SKM-1 (cell line): ENCODE results near the gene ELP5.

Experiments
- DNase-seq: peaks from one replicate; lab custom pipeline; 2025; ENCODE audit not compliant: unreplicated experiment; lab: John Stamatoyannopoulos, UW

ELP5 gene

DNA sequence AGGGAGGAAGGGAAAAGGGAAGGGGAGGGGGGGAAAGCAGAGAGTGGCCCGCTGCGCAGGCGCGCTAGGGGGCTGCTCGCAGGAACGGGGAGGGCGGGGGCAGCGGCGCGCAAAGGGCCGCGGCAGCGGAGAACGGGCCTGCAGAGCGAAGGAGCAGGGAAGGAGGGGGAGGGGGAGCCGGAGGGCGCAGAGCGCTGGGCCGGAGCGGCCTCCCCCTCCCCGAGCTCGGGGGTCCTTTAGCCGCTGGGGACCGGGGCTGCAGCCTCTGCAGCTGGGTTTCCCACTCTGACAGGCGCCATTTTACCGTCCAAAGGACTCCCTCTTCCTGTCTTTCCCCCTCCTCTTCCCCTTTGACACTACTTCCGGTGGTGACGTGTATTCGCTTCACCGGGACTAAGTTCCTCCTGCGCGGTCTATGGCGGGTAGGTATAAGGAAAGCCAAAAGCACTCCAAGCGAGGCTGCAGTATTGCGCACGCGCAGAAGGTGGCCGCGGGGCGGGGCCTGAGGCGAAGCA lies 297 bp upstream of the ELP5 start, which contains the start of gene CTDNEP1:
Gene CTDNEP1 (minus strand): TSS at position 74 of the 515 bp plus-strand sequence. CDS start 438 bp downstream, outside the sequence.
- peak; percentile 79 for DNase-seq

DNA sequence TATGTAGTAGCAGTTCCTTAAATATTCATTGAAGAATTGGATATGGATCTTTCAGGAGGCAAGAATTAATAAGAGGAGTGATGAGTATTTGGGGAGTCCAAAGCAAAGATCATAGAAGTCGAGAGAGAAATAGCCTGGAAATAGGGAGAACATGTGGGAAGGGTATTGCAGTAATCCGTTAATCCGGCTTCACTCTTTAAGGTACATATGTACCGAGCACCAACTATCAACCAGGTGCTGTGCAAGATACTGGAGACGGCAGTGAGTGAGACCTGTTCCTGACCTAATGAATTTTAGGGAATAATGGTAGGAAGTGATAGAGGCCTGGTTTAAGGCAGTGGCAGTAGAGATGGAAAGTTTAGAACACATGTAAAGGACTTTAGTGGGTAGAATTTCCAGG lies 1.1 kb downstream of the ELP5 start:
- no peak for DNase-seq

DNA sequence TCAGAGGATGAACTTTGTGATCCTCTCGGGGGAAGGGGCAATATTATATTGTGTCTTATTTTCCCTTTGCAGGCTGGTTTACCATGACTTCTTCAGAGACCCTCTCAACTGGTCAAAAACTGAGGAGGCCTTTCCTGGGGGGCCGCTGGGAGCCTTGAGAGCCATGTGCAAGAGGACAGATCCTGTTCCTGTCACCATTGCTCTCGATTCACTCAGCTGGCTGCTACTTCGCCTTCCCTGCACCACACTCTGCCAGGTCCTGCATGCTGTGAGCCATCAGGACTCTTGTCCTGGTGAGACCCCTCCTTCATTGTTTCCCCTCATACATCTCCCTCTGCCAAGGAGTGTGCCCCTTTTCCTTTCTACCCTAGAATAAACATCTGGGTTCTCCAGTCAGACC lies 2.5 kb downstream of the ELP5 start:
- DNase-seq = no peak

DNA sequence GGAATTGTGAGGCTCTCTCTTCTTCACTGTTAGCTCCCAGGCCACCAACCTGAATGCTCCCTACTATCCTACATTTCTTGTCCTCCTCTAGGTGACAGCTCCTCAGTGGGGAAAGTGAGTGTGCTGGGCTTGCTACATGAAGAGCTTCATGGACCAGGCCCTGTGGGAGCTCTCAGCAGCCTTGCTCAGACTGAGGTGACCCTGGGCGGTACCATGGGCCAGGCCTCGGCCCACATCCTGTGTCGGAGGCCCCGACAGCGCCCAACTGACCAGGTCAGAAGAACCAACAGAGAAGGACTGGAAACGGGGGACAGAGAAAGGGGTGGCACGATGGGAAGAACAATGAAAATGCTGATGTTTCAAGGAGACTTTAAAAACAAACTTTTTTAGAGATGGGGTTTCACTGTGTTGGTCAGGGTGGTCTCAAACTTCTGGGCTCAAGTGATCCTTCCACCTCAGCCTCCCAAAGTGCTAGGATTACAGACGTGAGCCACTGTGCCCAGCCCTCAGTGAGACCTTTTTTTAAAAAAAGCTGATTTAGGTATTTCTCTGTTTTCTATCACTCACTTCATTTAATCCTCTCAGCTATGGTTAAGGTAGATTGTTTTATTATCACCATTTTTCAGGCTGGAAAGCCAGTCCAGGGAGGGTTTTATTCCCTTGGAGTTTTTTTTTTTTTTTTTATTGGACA lies 4.9 kb downstream of the ELP5 start:
- DNase-seq = no peak

DNA sequence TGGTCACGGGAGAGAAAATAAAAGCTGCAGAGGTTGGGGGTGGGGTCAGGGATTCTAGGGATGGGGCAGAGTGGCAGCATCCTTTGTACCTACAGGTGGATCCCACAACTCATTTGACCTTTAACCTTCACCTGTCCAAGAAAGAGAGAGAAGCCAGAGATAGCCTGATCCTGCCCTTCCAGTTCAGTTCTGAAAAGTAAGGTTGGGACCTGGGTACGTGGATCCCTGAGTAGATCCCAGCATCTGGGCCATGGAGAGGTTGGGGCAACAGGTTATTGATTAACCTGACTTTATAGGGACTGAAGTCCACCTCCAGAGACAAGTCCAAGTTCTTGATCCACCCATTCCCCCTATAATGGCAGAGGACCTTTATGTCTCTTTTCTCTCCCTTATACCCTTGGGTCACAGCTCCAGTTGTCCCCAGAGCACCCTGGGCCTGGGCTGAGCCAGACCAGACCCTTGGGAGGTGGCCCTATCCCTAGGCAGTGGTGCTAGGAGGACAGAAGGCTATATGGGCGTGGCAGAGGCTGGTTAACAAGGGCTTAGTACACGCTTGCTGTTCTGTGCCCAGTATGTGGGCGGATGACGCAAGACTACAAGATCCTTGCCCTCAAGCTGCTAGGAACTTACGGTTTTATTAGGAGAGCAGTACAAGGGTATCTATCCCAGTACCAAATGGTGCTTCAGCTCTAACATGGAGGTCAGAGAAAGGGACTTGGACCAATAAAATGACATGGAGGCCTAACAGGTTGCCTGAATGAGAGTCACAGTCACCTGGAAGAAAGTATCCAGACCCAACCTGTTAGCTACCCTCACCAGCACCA lies 6.9 kb downstream of the ELP5 start:
- DNase-seq = no peak

DNA sequence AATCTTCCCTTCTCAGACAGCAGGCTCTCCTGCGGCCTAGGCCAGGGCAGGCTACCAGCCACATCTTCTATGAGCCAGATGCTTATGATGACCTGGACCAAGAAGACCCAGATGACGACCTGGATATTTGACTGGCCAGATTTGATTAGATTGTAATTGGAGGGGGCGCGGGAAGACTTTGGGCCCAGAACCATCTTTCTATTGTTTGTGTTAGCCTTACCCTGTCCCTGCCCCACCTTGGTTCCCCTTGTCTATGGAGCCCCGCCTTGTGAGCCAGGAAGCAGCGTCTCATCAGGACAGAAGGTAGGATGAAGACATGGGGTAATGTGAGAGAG lies 7.5 kb downstream of the ELP5 start:
- DNase-seq = no peak

DNA sequence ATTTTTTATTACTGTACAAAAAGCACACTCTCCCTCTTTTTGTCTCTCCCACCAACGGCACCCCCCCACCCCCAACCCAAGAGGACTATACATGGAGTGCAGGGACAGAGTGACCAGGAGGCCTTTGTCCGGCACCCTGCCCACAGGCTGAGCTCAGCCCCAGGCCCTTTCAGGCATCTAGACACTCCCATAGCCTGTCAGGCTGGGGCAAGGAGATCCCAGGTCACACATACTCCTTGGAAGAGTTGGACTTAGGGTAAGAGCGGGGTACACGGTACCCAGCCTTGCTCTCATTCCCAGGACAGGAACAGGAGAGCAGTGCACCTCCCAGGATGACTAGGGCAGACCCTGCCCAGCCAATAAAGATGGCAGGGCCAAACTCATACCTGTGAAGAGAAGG lies 8.1 kb downstream of the ELP5 start:
- DNase-seq = no peak

DNA sequence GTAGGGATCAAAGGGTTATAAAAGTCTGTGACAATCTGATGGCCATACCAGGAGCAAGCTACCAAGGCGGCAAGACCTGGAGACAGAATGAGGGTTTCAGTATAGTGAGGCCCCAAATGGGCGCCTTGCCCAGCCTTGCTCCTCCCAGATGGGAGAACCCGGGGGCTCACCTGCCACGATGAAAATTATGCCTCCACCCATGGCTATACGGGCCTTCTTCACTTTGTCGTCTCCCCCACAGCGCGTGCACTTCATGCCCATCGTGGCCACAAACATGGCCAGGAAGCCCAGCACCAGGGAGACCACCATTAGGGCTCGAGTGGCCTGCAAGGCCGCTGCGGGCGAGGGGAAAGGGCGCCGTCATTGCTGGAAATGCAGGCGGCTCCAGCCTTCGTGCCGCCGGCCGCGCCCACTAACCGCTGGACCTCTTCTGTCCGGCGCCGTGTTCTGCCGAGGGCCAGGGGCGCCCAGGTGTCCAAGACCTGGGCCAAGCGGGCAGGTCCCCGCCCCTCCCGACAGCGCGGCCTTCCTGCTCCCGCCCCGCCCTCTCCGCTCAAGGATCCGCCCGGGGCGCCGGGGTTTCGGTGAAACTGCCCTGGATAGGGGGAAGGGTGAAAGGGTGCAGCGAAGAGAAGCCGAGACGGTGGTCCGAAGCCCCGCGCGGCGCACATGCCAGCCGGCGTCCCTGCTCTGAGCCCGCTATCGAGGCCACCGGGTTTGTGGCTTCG lies 8.8 kb downstream of the ELP5 start:
- no peak for DNase-seq

DNA sequence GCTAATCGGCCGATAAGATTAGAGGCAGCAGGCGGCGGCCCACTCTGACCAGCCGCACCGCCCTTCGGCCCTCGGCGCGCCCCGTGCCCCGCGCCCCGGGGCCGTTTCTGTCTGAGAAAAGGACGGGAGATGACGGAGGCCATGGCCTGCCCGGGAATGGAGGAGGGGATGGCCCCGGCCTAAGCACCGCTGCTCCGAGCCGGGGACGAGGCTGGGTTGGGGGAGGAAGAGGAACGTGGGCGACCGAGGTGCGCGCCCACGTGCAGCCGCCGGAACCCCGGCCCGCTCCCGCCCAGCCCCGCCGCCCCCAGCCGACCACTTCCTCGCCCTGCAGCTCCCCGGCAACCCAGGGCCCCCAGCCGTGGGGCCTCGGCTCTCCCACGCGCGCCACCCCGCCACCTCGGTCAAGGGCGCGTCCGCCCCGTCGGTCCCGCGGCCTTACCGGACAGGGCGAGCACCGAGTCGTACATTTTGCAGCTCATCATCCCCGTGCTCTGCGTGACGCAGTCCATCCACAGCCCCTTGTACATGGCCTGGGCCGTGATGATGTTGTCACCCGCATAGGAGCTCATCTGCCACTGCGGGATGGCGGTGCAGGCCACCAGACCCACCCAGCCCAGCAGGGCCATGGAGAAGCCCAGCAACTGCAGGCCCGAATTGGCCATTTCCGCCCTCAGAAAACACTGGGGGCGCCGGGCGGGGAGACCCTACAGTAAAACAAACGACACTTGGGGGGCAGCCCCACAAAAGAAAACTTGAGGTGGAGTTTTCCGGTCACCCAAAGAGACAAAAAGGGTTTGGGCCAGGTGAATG lies 9.6 kb downstream of the ELP5 start:
- DNase-seq = no peak

DNA sequence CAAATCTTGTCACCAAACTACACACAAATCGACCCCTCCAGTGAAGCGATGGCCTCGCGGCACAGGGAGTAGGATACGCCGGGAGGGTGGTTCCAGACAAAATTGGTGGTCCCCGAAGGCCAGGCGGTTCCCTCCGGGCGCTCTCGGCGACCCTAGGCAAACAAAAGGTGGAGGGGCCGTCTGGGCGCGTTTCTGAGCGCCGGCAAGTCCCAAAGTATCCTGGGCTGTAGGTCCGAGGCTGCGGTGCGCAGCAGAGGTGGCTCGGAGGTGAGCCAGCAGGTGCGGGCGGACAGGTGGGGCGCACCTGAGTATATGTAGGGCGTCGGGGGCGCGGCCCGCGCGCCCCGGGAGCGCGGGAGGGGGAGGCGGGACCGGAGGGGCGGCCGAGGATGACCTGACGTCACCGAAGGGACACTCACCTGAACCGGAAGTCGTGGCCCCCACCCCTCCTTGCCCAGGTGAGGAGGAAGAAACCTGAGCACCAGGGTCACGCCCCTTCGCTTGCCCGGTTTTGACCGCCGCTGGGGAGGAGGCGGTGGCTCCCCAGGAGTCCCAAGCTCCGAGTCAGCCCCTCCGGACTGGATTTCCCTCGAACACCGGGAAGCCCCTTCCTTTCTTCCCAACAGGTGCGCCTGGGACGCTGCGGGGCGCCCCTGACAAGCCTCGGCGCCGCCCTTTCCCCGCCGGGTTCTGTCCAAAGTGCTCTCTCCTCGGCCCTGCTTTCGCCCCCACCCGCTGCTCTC lies 10.3 kb downstream of the ELP5 start, which contains the start of gene CLDN7:
Gene CLDN7 (minus strand): TSS at position 287 of the 743 bp plus-strand sequence. CDS start 435 bp downstream, outside the sequence.
- DNase-seq = no peak

DNA sequence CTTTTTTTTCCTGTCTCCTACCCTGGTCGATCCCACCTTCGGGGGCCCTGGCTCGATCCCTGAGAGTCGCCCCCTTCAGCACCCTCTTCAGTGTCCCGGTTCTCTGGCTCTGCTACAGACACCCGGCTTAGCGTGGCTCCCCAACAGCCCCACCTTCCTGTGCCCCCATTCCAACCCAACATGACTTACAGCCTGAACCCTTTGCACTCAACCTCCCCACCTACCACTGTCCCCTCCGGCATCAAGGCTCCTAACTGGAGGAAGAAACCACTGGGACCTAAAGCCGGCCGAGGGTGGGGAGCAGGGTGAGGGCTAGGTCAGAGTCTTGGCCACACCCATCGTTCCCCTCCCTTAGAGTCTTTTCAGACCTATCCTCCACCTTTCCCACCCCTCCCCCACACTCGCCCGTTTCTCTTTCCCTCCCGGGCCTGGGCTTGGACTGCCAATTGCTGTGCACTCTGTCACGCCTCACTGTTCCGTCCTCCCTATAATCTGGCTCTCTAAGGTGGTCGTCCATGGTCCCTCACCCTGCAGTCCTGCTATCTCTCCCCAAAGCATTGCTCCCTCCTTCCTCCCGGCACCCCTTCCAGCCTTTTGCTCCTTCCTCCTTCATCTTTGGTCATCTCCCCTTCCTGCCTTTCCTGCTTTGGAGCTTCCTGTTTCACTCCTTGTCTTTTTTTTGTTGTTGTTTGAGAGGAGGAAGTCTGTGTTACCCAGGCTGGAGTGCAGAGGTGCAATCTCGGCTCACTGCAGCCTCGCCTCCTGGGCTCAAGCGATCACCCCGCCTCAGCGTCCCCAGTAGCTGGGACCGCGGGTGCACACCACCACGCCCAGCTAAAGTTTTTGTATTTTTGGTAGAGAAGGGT lies 11.2 kb downstream of the ELP5 start:
- no peak for DNase-seq

DNA sequence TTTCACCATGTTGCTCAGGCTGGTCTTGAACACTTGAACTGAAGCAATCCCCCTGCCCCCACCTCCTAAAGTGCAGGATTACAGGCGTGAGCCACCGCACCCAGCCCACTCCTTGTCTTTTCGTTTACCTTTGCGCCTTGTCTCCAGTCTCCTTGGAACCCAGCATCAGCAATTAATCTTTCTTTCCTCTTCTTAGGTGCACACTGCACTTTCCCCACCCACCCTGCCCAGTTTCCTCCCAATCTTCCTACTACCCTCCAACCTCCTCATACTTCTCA lies 11.7 kb downstream of the ELP5 start:
- DNase-seq = no peak

DNA sequence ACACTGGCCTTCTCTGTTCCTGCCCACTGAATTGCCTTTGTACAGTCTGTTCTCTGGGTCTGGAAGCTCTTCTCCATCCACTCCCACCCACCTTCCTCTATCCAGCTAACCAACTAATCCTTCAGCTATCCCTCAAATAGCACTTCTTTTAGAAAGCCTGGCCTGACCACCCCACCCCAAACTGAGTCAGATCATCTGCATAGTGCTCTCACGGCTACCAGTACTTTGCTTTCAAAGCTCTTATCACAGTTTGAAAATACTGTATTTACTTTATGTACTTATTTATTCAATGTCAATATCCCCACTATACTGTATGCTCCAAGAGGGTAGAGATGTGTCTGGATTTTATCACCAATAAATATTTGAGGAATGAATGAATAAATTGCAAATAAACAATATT lies 14.8 kb downstream of the ELP5 start:
- DNase-seq = no peak

DNA sequence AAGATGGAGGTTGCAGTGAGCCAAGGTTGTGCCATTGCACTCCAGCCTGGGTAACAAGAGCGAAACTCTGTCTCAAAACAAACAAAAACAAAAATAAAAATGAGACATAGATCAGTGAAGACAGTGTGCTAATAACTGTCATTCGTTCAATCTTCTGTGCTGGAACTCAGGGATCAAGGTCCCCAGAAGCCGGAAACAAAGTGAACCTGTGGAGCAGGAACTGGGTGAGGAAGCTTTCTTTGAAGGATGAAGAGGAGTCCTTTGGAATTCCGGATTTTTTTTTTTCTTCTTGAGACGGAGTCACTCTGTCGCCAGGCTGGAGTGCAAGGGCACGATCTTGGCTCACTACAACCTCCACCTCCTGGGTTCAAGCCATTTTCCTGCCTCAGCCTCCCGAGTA lies 27.4 kb downstream of the ELP5 start:
- DNase-seq = no peak

DNA sequence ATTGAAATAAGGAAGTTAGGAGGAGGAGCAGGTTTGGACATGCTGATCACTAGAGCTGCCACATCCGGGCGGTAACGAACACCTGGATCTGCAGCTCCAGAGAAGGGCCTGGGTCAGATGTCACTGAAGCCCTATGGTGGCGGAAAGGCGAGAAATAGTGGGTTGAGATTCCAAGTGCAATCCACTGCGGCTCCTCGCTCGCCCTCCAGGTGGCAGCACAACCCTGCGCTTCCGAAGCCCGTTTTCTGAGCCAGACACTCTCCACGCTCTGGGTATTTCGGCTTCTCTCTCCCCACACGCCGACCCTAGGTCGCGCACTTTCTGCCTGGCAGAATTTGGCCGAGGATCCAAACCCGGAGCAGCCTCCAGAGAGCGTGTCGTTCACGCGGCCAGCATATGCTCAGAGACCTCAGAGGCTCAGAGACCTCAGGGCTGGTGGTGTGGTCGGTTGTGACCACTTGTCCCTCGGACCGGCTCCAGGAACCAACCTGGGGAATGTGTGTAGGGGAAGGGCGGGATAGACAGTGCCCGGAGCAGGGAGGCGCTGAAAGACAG lies 28.6 kb downstream of the ELP5 start:
- DNase-seq = peak; percentile 54

DNA sequence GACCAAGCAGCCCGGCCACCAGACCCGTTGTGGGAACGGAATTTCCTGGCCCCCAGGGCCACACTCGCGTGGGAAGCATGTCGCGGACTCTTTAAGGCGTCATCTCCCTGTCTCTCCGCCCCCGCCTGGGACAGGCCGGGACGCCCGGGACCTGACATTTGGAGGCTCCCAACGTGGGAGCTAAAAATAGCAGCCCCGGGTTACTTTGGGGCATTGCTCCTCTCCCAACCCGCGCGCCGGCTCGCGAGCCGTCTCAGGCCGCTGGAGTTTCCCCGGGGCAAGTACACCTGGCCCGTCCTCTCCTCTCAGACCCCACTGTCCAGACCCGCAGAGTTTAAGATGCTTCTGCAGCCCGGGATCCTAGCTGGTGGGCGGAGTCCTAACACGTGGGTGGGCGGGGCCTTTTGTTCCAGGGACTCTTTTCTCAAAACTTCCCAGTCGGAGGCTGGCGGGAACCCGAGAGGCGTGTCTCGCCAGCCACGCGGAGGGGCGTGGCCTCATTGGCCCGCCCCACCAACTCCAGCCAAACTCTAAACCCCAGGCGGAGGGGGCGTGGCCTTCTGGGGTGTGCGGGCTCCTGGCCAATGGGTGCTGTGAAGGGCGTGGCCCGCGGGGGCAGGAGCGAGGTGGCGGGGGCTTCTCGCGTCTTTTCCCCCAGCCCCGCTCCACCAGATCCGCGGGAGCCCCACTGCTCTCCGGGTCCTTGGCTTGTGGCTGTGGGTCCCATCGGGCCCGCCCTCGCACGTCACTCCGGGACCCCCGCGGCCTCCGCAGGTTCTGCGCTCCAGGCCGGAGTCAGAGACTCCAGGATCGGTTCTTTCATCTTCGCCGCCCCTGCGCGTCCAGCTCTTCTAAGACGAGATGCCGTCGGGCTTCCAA lies 29.3 kb downstream of the ELP5 start, which contains the start of gene SLC2A4:
Gene SLC2A4 (plus strand): TSS at position 645 of the 879 bp plus-strand sequence. CDS start 217 bp downstream, at position 862.
- DNase-seq = no peak

DNA sequence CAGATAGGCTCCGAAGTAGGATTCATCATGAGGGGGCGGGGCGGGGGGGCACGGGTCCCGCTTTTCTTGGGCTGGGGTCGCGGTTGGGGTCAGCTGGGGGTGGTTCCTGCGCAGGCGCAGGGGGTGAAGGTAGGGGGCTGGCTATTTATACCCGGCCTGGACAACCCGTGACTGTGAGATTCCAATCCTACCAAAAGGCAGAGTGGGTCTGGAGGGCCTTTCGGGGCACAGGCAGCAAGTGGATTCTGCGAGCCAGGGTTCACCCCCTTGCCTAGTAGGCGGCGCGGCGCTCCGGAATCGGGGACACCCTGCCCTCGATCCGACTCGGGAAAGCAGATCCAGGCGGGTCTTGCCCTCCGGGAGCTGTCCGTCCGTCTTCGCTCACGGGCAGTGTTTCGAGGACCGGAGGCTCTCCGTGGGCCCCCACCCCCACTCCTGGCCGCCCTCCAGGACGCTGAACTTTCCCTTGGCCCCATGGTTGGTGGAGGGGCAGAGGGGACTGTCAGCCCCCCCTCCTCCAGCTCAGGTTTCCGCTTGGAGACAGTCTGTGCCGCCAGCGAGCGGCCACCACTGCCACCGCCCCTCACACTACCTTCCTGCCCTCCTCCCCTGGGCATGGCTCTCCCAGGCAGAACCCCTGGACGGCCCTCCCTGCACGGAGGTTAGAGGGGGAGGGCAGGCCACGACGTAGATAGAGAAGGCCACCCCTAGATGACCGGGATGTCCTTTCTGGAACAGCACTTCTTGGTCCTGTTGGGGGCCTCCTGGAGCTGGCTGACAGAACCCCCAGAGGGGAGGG lies 30.1 kb downstream of the ELP5 start:
- no peak for DNase-seq
